SJSA1 (cell line): ENCODE data around the gene CENPVL3. TPM values are rescaled to one million over a fixed set of nuclear protein-coding genes. Genes with fewer than 3 reads are reported as not detected.

Source experiments
- total RNA-seq: library from RNA; depleted of rRNA; stranded (reverse); fragments of >200 nt; shearing (Covaris generic); gene quantifications from 2 replicates; pipeline ENCODE4 v1.2.3, GENCODE V29; 2014; rRNA removed

Gene CENPVL3
- total RNA-seq, 1 experiment from 2014 or later: not detected

Other genes starting within 250 kb of the CENPVL3 start
- 12.2 and 12.3 TPM in 2 replicates for gene NUDT11, start 122.3 kb downstream of the CENPVL3 start, total RNA-seq
- gene CENPVL2, start 63.9 kb upstream of the CENPVL3 start, total RNA-seq: not detected in 2 replicates
- not detected in 2 replicates for gene CENPVL1, start 91.6 kb upstream of the CENPVL3 start, total RNA-seq
- 4.8 and 6.1 TPM in 2 replicates for gene GSPT2, start 124.5 kb upstream of the CENPVL3 start, total RNA-seq